Dendritic cell treated with granulocyte-macrophage colony-stimulating factor and Interleukin-4, amounts not matched to agents 40 ng/mL and 50 ng/mL, for 4 days (primary cell): Measurements from ENCODE around the gene SEC31A.
"Not testable (repeated sequence)": the region's sequence is repeated elsewhere in the genome, so short reads cannot be mapped to it uniquely, and the experiment has no call there.

Experiments
- H3K27ac Mint-ChIP-seq: one replicate; pipeline ENCODE4 v1.8.0; 2022; ENCODE audit warnings: mild to moderate bottlenecking, mixed read lengths
- H3K27me3 Mint-ChIP-seq: one replicate; pipeline ENCODE4 v1.8.0; 2022; ENCODE audit warnings: mild to moderate bottlenecking, mixed read lengths
- H3K36me3 Mint-ChIP-seq: one replicate; pipeline ENCODE4 v1.8.0; 2022; ENCODE audit warnings: low read depth, mixed read lengths
- H3K4me1 Mint-ChIP-seq: one replicate; pipeline ENCODE4 v1.8.0; 2022; ENCODE audit warnings: low read depth, mixed read lengths
- H3K4me3 Mint-ChIP-seq: one replicate; pipeline ENCODE4 v1.8.0; 2022; ENCODE audit warnings: mild to moderate bottlenecking, moderate library complexity, mixed read lengths
- H3K9me3 Mint-ChIP-seq: one replicate; pipeline ENCODE4 v1.8.0; 2022; ENCODE audit warnings: mixed read lengths
- intact Hi-C: fragments of 100-400 bp; cut with micrococcal nuclease; formaldehyde crosslinking; loops from one replicate; pipeline ENCODE4 v1.15.0; 2022

The SEC31A gene, protein sequence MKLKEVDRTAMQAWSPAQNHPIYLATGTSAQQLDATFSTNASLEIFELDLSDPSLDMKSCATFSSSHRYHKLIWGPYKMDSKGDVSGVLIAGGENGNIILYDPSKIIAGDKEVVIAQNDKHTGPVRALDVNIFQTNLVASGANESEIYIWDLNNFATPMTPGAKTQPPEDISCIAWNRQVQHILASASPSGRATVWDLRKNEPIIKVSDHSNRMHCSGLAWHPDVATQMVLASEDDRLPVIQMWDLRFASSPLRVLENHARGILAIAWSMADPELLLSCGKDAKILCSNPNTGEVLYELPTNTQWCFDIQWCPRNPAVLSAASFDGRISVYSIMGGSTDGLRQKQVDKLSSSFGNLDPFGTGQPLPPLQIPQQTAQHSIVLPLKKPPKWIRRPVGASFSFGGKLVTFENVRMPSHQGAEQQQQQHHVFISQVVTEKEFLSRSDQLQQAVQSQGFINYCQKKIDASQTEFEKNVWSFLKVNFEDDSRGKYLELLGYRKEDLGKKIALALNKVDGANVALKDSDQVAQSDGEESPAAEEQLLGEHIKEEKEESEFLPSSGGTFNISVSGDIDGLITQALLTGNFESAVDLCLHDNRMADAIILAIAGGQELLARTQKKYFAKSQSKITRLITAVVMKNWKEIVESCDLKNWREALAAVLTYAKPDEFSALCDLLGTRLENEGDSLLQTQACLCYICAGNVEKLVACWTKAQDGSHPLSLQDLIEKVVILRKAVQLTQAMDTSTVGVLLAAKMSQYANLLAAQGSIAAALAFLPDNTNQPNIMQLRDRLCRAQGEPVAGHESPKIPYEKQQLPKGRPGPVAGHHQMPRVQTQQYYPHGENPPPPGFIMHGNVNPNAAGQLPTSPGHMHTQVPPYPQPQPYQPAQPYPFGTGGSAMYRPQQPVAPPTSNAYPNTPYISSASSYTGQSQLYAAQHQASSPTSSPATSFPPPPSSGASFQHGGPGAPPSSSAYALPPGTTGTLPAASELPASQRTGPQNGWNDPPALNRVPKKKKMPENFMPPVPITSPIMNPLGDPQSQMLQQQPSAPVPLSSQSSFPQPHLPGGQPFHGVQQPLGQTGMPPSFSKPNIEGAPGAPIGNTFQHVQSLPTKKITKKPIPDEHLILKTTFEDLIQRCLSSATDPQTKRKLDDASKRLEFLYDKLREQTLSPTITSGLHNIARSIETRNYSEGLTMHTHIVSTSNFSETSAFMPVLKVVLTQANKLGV

DNA sequence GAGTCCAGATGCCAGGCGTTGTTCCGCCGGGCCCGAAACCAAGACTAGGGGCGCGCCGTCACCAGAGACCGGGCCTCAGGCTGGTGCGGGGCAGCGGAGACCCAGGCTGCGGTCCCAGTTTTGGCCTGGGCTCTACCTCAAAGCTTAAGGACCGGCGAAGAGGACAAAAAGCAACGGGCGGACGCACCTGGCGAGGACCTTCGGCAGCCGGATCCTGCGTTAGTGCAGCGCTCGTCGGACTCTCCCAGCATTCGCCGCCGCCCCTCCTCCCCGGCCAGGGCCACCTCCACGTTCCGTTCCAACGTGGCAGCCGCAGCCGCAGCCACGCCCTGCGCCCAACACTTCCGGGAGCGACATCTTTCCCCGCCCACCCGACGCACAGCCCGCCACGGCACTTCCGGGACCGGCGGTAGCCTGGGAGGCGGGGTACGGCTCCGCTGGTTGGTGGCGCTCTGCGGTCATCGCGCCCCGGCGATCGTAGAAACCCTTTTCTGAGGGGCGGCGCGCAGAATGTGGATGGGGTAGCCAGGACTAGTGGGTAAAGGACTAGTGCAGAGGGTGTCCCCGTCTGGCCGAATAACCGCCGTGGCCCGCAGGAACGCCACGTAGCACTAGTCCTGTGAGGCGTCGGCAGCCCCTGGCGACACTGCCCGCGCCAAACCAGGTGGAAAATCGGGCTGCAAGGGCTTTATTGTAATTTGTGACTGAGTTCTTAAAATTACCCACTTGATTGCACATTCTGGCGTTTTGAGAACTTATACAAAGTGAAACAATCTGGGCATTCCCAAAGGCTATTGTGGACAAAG, at the start of gene SEC31A:
TSS of gene SEC31A (minus strand) at position 253 of the 806 bp plus-strand sequence. CDS start 9,217 bp downstream, outside the sequence.
- H3K9me3 Mint-ChIP-seq, result no peaks in the 10 kb centered on the region
- no peaks in the 10 kb centered on the region for H3K27me3 Mint-ChIP-seq
- H3K36me3 Mint-ChIP-seq, result peaks cover 42% of the 10 kb centered on the region
- intact Hi-C loops, result loop anchor here (1.0 to 5.0 kb wide), 2 partner anchors 9 to 141 kb away; partner anchors contain the start of gene THAP9
- H3K4me1 Mint-ChIP-seq, result peaks cover 19% of the 10 kb centered on the region
- peak within 1 kb of the TSS; percentile 97 for H3K27ac Mint-ChIP-seq
- H3K4me3 Mint-ChIP-seq, result peak within 1 kb of the TSS; percentile 87

DNA sequence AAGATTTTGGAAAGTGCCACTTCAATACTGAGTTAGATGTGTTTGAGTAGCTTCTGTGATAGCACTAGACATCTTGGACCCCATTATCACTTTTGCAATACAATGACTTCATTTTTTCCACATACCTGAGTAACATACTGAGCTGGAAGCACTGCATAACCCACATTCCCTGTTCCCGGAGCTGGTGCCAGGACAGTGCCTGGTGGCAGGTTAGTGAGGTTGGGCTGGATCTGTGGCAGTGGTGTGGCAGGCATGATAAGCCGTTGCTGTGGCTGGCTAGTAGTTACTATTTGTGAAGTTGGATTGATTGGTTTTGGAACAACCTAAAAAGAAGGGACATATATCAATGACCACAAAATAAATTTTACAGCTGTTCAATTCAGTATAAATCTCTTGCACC, 48.5 kb upstream of the SEC31A start:
- no peak overlapping the region for H3K4me3 Mint-ChIP-seq
- no peak overlapping the region for H3K27ac Mint-ChIP-seq
- H3K4me1 Mint-ChIP-seq, result no peaks in the 10 kb centered on the region
- H3K9me3 Mint-ChIP-seq, result no peaks in the 10 kb centered on the region
- intact Hi-C loops, result no loop called here
- H3K36me3 Mint-ChIP-seq, result peaks cover 70% of the 10 kb centered on the region
- H3K27me3 Mint-ChIP-seq, result no peaks in the 10 kb centered on the region

DNA sequence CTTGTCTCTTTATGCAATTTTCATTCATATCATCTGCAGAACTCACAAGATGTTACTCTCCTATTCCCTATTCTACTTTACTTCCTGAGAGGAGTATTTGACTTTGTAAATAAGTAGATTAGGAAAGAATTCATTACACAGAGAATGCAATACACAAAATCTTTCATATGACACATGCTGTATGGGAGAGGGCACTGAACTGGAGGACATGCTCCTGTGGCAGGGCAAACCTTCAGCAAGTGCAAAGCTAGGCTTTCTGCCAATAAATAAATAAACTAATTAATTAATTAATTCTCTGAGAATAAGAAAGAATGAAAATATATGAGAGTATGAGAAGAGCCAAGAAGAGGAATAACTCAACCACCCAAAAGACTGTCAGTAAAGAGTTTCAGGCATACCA, 43.5 kb upstream of the SEC31A start:
- no peaks in the 10 kb centered on the region for H3K9me3 Mint-ChIP-seq
- no peak overlapping the region for H3K27ac Mint-ChIP-seq
- H3K36me3 Mint-ChIP-seq, result peaks cover 59% of the 10 kb centered on the region
- H3K4me3 Mint-ChIP-seq, result no peak overlapping the region
- H3K4me1 Mint-ChIP-seq, result no peaks in the 10 kb centered on the region
- no peaks in the 10 kb centered on the region for H3K27me3 Mint-ChIP-seq
- intact Hi-C loops, result no loop called here

DNA sequence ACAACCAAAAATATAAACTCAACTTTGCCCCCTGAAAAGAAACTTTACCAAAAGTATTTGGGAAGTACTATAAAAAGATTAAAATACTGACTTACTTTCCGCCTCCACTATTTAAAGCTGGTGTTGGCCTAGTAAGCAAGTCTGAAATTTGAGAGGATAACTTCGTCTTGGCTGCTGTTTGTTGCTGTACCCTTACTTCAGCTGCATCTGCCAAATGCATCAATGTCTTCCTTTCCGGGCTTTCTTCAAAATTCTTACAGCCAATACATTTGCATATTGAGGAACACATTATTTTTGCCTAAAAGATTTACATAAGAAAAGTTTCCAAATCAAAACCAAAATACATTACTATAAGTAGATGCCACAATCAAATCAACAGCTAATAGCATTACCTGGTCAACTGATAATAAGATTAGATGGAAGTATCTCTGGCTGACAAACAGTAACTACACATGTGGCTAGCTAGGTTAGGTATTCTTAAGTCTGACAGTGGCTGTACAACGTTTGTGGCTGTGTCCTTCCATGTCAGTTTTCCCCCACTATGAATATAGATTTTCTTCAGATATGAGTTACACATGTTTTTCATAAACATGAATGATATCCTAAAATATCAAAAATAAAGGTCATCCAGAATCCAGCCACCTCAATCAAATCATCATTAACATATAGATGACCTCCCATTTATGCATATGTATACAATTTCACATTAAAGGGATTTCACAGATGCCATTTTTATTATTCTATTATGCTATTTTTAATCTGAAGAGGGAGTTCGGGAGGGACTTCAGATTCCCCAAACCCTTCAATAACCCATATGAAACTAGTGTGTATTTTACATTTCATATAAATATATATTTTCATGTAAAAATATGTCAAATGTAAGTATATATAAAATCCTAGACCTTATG, 40.1 kb upstream of the SEC31A start:
- intact Hi-C loops, result no loop called here
- no peak overlapping the region for H3K4me3 Mint-ChIP-seq
- no peak overlapping the region for H3K27ac Mint-ChIP-seq
- no peaks in the 10 kb centered on the region for H3K27me3 Mint-ChIP-seq
- peaks cover 46% of the 10 kb centered on the region for H3K36me3 Mint-ChIP-seq
- no peaks in the 10 kb centered on the region for H3K4me1 Mint-ChIP-seq
- no peaks in the 10 kb centered on the region for H3K9me3 Mint-ChIP-seq

DNA sequence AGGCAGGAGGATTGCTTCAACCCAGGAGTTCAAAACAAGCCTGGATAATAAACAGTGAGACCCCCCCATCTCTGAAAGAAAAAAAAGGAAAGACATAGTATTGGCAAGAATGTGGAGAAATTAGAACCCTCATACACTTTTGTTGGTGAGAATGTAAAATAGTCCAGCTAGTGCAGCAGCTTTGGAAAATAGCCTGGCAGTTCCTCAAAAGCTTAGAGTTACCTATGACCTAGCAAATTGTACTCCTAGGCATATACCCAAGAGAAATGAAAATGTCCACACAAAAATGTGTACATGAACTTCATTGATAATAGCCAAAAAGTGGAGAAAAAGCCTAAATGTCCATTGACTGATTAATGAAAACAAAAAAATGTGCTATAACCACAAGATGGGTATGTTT, 30.8 kb upstream of the SEC31A start:
- H3K27me3 Mint-ChIP-seq, result no peaks in the 10 kb centered on the region
- intact Hi-C loops, result no loop called here
- no peak overlapping the region for H3K4me3 Mint-ChIP-seq
- H3K9me3 Mint-ChIP-seq, result no peaks in the 10 kb centered on the region
- H3K27ac Mint-ChIP-seq, result no peak overlapping the region
- H3K36me3 Mint-ChIP-seq, result peaks cover 27% of the 10 kb centered on the region
- H3K4me1 Mint-ChIP-seq, result no peaks in the 10 kb centered on the region

DNA sequence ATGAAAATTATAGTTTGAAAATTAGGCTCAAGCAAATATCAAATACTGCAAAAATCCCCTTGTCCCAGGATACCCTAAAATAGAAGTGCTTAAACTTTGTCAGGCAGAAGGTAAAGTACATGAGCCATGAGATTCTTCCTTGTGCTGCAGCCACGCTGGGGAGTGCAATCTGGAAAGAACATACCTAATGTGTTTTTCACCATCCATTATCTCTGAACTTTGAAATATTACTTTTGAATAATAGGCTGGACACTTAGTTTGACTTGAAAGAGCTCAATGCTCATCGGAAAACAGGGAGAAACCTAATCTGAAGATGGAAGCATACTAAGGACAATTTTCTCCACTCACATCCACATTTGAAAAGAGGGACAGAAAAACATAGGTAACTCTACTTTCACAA, 28.4 kb upstream of the SEC31A start:
- Mint-ChIP-seq H3K4me1 (no peaks in the 10 kb centered on the region), H3K36me3 (peaks cover 22% of the 10 kb centered on the region), H3K27ac (no peak overlapping the region), H3K27me3 (no peaks in the 10 kb centered on the region), H3K9me3 (no peaks in the 10 kb centered on the region), H3K4me3 (no peak overlapping the region)
- intact Hi-C loops, result no loop called here

DNA sequence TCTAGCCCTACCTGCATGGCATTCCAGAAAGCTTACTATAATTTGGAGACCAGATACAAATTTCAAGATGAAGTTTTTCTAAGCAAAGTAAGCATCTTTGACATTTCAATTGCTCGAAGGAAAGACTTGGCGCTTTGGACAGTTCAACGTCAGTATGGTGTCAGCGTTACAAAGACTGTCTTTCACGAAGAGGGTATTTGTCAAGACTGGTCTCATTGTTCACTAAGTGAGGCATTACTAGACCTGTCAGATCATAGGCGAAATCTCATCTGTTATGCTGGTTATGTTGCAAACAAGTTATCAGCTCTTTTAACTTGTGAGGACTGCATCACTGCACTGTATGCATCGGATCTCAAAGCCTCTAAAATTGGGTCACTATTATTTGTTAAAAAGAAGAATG, 27.1 kb upstream of the SEC31A start:
- H3K27me3 Mint-ChIP-seq, result no peaks in the 10 kb centered on the region
- no peak overlapping the region for H3K4me3 Mint-ChIP-seq
- intact Hi-C loops, result no loop called here
- no peak overlapping the region for H3K27ac Mint-ChIP-seq
- H3K36me3 Mint-ChIP-seq, result peaks cover 25% of the 10 kb centered on the region
- H3K4me1 Mint-ChIP-seq, result no peaks in the 10 kb centered on the region
- no peaks in the 10 kb centered on the region for H3K9me3 Mint-ChIP-seq

DNA sequence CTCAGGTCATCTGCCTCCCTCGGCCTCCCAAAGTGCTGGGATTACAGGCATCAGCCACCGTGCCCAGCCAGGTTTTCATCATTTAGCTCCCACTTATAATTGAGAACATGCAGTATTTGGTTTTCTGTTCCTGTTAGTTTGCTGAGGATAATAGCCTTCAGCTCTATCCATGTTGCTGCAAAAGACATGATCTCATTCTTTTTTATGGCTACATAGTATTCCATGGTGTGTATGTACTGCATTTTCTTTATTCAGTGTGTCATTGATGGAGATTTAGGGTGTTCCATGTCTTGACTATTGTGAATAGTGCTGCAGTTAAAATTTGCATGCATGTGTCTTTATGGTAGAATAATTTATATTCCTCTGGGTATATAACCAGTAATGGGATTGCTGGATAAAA, 23.0 kb upstream of the SEC31A start:
- H3K9me3 Mint-ChIP-seq, intact Hi-C loops, H3K27ac Mint-ChIP-seq, H3K27me3 Mint-ChIP-seq, H3K4me3 Mint-ChIP-seq, H3K4me1 Mint-ChIP-seq: not testable (repeated sequence)
- peaks cover 28% of the 10 kb centered on the region for H3K36me3 Mint-ChIP-seq

DNA sequence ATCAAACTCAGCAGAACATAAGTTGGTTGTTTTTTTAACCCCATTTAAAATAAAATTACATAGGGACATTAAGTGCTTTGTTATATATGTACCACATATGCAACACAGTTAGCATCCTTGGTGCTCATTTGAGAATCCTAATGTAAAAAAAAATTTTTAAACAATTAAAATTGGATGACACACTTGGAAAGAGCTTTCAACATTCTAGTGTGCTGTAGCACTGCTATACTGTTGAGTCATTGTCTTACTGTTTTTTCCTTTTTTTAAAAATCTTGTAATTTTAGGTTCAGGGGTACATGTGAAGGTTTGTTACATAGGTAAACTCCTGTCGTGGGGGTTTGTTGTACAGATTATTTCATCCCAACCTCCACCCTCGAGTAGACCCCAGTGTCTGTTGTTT, 22.4 kb upstream of the SEC31A start:
- Mint-ChIP-seq H3K27ac (no peak overlapping the region), H3K9me3 (no peaks in the 10 kb centered on the region), H3K27me3 (no peaks in the 10 kb centered on the region), H3K36me3 (peaks cover 28% of the 10 kb centered on the region), H3K4me3 (no peak overlapping the region), H3K4me1 (no peaks in the 10 kb centered on the region)
- intact Hi-C loops, result no loop called here

DNA sequence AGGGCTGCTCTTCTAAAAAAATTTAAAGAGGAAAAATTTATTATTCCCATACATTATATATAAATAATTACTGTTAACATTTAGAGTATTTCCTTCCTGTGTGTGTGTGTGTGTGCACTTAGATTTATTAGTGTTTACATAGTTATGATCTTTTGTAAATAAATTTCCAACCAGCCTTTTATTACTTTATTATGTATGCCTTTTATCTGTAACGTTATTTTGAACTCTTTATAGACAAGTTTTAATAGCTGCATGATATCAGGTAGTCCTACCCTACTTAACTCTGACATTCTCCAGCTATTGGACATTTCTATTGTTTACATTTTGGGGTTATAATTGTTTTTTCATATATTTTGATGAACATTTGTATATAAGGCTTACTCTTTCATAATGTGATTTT, 18.4 kb upstream of the SEC31A start:
- Mint-ChIP-seq H3K36me3 (peaks cover 16% of the 10 kb centered on the region), H3K4me1 (peaks cover 6% of the 10 kb centered on the region), H3K27ac (no peak overlapping the region), H3K9me3 (no peaks in the 10 kb centered on the region), H3K4me3 (no peak overlapping the region), H3K27me3 (no peaks in the 10 kb centered on the region)
- intact Hi-C loops, result no loop called here

DNA sequence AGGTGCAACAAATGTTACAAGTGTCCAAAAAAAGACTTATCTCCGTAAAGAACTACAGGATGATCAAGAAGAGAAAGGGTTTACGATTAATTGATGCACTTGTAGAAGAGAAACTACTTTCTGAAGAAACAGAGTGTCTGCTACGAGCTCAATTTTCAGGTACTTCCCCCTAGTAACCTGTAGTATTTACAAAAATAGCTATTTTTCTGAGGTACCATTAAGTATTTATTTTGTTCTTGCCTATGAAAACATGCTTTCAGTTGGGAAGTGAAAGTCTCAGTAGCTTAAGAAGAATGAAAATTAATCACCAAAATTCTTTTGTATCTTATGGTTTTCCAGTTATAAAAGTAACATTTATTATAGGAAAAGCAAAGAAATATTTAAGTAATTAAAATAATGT, 15.5 kb upstream of the SEC31A start:
- intact Hi-C loops, result no loop called here
- Mint-ChIP-seq H3K36me3 (peaks cover 9% of the 10 kb centered on the region), H3K9me3 (no peaks in the 10 kb centered on the region), H3K27ac (no peak overlapping the region), H3K4me3 (no peak overlapping the region), H3K4me1 (peaks cover 6% of the 10 kb centered on the region), H3K27me3 (no peaks in the 10 kb centered on the region)

DNA sequence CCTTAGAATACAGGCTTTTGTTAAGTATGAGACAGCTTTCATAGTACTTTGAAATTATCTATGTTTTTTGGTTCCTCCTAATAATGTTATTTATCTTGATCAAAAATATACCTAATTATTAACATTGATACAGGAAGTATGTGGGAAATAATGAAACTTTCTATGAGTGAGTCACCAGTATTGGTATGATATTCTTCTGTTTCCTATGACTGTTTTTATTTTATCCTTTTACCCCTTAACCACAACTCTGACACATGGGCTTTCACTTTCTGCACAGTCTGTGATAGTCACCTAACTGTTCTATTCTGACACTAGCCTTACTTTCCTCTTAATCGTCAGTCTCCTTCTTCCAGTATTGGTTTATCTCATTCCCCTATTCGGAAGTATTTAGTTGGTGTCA, 14.3 kb upstream of the SEC31A start:
- intact Hi-C loops, result no loop called here
- Mint-ChIP-seq H3K9me3 (no peaks in the 10 kb centered on the region), H3K27ac (no peak overlapping the region), H3K4me1 (peaks cover 6% of the 10 kb centered on the region), H3K4me3 (no peak overlapping the region), H3K36me3 (no peaks in the 10 kb centered on the region), H3K27me3 (no peaks in the 10 kb centered on the region)
